Astrocyte of the hippocampus (primary cell): Measurements from ENCODE around the gene RCVRN.
"Not testable (repeated sequence)": the region's sequence is repeated elsewhere in the genome, so short reads cannot be mapped to it uniquely, and the experiment has no call there.

ENCODE experiments used
- DNase-seq: peaks from one replicate; pipeline ENCODE4 v3.0.0; 2011; ENCODE audit warnings: low read depth, low spot score

The RCVRN gene

GRCh38 chr17:9922012-9922848, 17.2 kb upstream of the RCVRN start:
- DNase-seq, result no peak

GRCh38 chr17:9921216-9921615, 16.1 kb upstream of the RCVRN start:
- not testable (repeated sequence) for DNase-seq

- DNase-seq, result no peak
These were observed 13.8 kb upstream of the RCVRN start for GRCh38 chr17:9918804-9919352.

GRCh38 chr17:9918352-9918751, 13.3 kb upstream of the RCVRN start:
- DNase-seq, result no peak

- DNase-seq, result no peak
These were observed 12.7 kb upstream of the RCVRN start for GRCh38 chr17:9917801-9918200.

- DNase-seq, result no peak
These were observed 12.1 kb upstream of the RCVRN start for GRCh38 chr17:9917131-9917530.

GRCh38 chr17:9916108-9916507, 11.0 kb upstream of the RCVRN start:
- DNase-seq, result no peak

GRCh38 chr17:9913476-9913875, 8.4 kb upstream of the RCVRN start:
- DNase-seq, result no peak

GRCh38 chr17:9912121-9913099, 7.3 kb upstream of the RCVRN start:
- no peak for DNase-seq

- DNase-seq, result no peak
These were observed 6.0 kb upstream of the RCVRN start for GRCh38 chr17:9911089-9911488.

- no peak for DNase-seq
These were observed 3.6 kb upstream of the RCVRN start for GRCh38 chr17:9908649-9909042.

GRCh38 chr17:9907883-9908648, 3.0 kb upstream of the RCVRN start:
- no peak for DNase-seq

- DNase-seq, result no peak
These were observed 2.1 kb upstream of the RCVRN start for GRCh38 chr17:9907131-9907530.

- DNase-seq, result no peak
These were observed 1.5 kb upstream of the RCVRN start for GRCh38 chr17:9906616-9907015.

GRCh38 chr17:9905902-9906301, 831 bp upstream of the RCVRN start:
- DNase-seq, result peak; percentile 35

- no peak for DNase-seq
These were observed 594 bp downstream of the RCVRN start for GRCh38 chr17:9904277-9905077.

- DNase-seq, result peak; percentile 39
These were observed 3.0 kb downstream of the RCVRN start for GRCh38 chr17:9902120-9902519.

- peak; percentile 72 for DNase-seq
These were observed 4.3 kb downstream of the RCVRN start for GRCh38 chr17:9900784-9901183.

GRCh38 chr17:9900044-9900594, 5.0 kb downstream of the RCVRN start:
- no peak for DNase-seq
